ENCODE data around the gene ESYT2. TPM values are rescaled to one million over a fixed set of nuclear protein-coding genes. Genes with fewer than 3 reads are reported as not detected.
"Not testable (repeated sequence)": the region's sequence is repeated elsewhere in the genome, so short reads cannot be mapped to it uniquely, and the experiment has no call there.

Gene ESYT2
- total RNA-seq = 10 to 100 TPM; 60.0 to 75.9 TPM

DNA sequence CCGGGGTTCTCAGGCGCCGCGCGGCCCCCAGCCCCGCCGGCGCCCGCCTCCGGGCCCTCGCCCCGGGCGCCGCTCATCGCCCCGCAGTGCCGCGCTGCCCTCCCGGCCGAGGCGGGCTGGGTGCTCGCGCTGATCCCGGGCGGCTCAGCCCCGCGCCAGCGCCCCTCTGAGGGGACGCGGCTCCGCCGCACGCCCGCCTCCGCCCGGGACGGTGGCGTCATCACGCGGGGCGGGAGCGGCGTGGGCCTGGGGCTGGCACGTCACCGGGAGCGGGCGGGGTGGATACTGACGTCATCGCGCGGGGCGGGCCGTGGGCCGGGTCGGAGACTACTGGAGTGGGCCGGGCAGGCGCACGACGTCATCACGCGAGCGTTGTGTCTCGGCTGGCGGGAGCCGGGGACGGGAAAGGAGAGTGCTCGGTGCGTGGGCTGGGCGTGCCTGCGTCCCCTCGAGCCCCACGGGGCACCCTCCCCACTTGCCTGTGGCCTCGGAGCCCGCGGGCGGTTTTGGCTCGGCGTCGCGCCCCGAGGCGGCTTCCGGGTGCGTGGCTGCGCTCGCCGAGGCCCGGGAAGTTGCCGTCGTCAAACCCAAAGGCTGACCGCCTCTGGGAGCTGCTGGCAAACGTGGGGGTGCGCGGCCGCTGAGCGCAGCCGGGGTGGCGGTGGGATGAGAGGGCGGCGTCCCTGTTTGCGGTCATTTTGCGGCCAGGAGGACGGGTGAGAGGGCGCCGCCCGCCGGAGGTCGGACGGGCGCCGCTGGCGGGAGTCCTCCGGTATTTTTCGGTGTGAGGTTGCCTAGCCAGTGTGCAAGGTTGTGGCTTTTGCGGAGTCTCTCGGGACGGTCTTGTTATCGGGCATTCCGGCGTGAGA is at the start of gene ESYT2:
ESYT2 (minus strand) TSS at position 168 of the 869 bp plus-strand sequence; CDS start at position 77, 91 bp downstream.
- H3K9me3 ChIP-seq = no peaks in the 10 kb centered on the region
- peaks cover 0 to 17% of the 10 kb centered on the region in 2 donors for H3K4me1 ChIP-seq
- no peaks in the 10 kb centered on the region for H3K27me3 ChIP-seq
- H3K27ac ChIP-seq = peak within 1 kb of the TSS; percentile 99
- TF ChIP-seq CTCF (IDR thresholded peaks at IDR 0.05) = peak in 1 of 2 donors; percentile 22
- no peaks in the 10 kb centered on the region for H3K36me3 ChIP-seq
- peak within 1 kb of the TSS; percentile 77 to 97 for H3K4me3 ChIP-seq
- peak; percentile 98 for DNase-seq (ENCODE audit: low spot score)

DNA sequence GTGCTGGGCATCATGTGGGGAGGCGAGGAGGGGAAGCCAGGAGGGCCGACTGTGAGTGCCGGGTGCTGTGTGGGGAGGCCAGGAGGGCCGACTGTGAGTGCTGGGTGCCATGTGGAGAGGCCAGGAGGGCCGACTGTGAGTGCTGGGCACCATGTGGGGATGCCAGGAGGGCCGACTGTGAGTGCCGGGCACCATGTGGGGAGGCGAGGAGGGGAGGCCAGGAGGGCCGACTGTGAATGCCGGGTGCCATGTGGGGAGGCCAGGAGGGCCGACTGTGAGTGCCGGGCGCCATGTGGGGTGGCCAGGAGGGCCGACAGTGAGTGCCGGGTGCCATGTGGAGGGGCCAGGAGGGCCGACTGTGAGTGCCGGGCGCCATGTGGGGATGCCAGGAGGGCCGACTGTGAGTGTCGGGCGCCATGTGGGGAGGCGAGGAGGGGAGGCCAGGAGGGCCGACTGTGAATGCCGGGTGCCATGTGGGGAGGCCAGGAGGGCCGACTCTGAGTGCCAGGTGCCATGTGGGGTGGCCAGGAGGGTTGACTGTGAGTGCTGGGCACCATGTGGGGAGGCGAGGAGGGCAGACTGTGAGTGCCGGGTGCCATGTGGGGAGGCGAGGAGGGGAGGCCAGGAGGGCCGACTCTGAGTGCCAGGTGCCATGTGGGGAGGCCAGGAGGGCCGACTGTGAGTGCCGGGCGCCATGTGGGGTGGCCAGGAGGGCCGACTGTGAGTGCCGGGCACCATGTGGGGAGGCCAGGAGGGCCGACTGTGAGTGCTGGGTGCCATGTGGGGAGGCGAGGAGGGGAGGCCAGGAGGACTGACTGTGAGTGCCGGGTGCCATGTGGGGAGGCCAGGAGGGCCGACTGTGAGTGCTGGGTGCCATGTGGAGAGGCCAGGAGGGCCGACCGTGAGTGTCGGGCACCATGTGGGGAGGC is 49.1 kb upstream of the ESYT2 start:
- not testable (repeated sequence) for H3K4me3 ChIP-seq; H3K27ac ChIP-seq; H3K4me1 ChIP-seq; H3K9me3 ChIP-seq; H3K27me3 ChIP-seq; DNase-seq (ENCODE audit: low spot score)
- peaks cover 73% of the 10 kb centered on the region for H3K36me3 ChIP-seq

DNA sequence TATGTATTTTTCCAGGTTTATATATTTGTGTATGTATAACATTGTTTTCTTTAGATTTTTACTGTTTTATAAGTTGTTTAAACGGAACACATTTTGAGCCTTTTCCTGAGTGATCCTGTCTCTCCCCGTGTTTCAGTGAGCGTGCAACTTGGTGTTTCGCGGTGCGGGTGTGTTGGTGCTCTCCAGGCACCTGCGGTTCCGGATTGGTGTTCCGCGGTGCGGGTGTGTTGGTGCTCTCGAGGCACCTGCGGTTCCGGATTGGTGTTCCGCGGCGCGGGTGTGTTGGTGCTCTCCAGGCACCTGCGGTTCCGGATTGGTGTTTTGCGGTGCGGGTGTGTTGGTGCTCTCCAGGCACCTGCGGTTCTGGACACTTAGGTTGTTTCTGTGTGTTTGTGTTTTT is 47.7 kb upstream of the ESYT2 start:
- TF ChIP-seq CTCF (IDR thresholded peaks at IDR 0.05) = no peak
- H3K9me3 ChIP-seq = no peaks in the 10 kb centered on the region
- H3K36me3 ChIP-seq = peaks cover 82% of the 10 kb centered on the region
- H3K27me3 ChIP-seq = no peaks in the 10 kb centered on the region
- no peak overlapping the region for H3K27ac ChIP-seq
- no peak overlapping the region for H3K4me3 ChIP-seq
- DNase-seq (ENCODE audit: low spot score) = no peak
- H3K4me1 ChIP-seq = no peaks in the 10 kb centered on the region

DNA sequence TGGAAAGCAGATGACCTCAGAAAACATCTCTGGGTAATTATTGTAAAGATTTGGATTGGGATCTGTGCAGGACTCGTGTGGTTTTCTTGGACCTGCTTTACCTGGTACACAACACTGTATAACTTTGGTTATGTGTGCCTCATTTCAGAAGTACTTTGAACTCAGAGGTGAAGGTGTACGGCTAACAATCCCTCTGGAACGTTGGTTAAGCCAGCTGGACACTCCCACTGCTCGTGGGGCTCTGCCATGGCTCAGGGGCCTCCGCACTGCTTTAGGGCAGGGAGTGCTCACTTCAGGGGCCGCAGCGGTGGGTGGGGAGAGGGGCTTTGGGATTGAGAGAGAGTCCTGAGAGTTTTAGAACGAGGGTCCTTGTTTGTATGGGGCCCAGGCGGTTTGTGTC is 40.6 kb upstream of the ESYT2 start:
- peaks cover 0 to 19% of the 10 kb centered on the region in 2 donors for H3K4me1 ChIP-seq
- no peak for DNase-seq (ENCODE audit: low spot score)
- no peaks in the 10 kb centered on the region for H3K9me3 ChIP-seq
- H3K27me3 ChIP-seq = no peaks in the 10 kb centered on the region
- H3K27ac ChIP-seq = peak overlapping the region in 1 of 2 donors; percentile 45
- TF ChIP-seq CTCF (IDR thresholded peaks at IDR 0.05) = no peak
- H3K36me3 ChIP-seq = peaks cover 41% of the 10 kb centered on the region
- H3K4me3 ChIP-seq = no peak overlapping the region

DNA sequence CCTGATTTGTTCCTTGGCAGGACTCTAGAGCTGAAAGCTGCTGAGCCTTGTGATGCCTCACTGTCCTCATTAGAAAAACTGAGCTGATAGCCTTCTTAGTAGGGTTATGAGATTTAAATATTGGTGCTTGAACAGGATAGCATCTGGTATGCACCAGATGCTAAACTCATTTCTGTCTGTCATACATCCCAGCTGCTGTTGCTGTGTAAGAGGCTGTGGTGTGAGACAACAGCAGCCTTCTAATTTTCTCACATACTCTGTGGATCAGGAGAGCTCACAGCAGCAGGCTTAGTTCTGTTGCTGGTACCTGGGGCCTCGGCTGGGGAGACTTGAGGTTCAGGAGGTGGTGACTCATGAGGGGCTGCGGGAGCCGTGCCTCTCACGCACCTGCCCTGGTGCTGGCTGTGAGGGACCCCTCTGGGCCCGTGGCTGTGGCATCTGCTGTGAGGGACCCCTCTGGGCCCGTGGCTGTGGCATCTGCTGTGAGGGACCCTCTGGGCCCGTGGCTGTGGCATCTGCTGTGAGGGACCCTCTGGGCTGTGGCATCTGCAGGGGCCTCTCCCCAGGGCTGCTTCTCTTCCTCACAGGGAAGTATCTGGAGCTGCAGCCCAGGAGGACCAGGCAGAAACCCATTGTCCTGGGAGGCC is 39.6 kb upstream of the ESYT2 start:
- no peaks in the 10 kb centered on the region for H3K9me3 ChIP-seq
- H3K4me3 ChIP-seq = no peak overlapping the region
- DNase-seq (ENCODE audit: low spot score) = no peak
- H3K27ac ChIP-seq = peak overlapping the region; percentile 45 to 57
- H3K36me3 ChIP-seq = peaks cover 33% of the 10 kb centered on the region
- peaks cover 0 to 26% of the 10 kb centered on the region in 2 donors for H3K4me1 ChIP-seq
- no peaks in the 10 kb centered on the region for H3K27me3 ChIP-seq
- no peak for TF ChIP-seq CTCF (IDR thresholded peaks at IDR 0.05)

Data from right atrium auricular region (tissue), 2 donors.